NCI-H146 treated with DMSO at 0.1 percent for 48 hours (cell line): ENCODE data around the gene CORO2A.
"Not testable (repeated sequence)": the region's sequence is repeated elsewhere in the genome, so short reads cannot be mapped to it uniquely, and the experiment has no call there.

Experiments
- DNase-seq: peaks from one replicate; lab custom pipeline; 2025; ENCODE audit not compliant: unreplicated experiment; lab: John Stamatoyannopoulos, UW

The CORO2A gene

GRCh38 chr9:98087420-98088354, 104.8 kb downstream of the CORO2A start:
- DNase-seq, result no peak

DNA sequence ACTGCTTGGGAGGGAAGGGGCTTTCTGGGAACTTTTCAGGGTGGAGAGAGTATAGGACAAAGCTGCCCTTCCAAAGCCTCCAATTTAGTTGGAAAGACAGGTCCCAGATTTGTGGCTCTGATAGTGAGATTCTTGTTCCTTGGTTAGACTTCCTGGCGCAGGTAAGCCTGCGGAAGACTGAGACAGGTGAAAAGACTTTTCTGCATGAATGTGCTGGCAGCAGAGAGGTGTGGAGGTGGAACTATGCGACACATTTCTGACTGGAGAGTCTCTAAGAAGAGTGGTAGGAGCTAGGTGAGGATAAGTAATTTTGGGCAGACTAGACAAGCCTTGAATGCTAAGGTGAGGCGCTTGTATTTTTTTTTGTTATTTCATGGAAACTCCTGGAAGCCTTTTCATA, 106.0 kb downstream of the CORO2A start:
- DNase-seq, result no peak

GRCh38 chr9:98085944-98086343, 106.5 kb downstream of the CORO2A start:
- DNase-seq, result no peak

DNA sequence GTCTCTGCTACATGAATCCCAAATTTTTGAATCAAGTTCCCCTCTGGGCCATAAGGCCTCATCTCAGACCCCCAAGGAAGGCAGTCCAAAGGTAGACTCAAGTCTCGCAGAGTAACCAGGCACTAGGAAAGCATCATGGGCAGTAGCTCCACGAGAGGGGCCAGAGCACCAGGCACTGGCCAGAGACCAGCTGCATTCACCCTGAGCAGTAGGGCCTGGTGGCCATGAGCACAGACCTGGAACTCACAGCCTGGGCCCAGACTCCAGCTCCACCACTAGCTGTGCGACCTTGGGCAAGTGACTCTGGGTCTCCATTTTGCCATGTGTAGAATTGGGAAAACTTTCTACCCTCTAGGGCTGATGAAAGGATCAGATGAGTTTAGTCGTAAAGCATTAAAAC, 107.4 kb downstream of the CORO2A start:
- DNase-seq, result no peak

DNA sequence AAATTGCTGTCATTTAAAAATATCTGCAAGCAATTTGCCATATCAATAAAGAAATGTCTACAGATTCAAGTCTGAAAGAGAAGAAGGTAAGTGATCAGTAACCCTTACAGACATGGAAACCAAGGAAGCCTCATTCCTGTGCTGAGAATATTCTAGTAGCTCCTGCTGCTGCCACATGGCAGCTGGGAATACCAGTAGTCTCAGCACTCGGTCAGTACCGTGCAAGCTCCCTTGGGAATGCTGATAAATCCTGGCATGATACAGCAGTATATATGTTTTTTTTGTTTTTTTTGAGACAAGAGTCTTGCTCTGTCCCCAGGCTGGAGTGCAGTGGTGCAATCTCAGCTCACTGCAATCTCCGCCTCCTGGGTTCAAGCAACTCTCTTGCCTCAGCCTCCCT, 108.0 kb downstream of the CORO2A start:
- DNase-seq, result no peak

DNA sequence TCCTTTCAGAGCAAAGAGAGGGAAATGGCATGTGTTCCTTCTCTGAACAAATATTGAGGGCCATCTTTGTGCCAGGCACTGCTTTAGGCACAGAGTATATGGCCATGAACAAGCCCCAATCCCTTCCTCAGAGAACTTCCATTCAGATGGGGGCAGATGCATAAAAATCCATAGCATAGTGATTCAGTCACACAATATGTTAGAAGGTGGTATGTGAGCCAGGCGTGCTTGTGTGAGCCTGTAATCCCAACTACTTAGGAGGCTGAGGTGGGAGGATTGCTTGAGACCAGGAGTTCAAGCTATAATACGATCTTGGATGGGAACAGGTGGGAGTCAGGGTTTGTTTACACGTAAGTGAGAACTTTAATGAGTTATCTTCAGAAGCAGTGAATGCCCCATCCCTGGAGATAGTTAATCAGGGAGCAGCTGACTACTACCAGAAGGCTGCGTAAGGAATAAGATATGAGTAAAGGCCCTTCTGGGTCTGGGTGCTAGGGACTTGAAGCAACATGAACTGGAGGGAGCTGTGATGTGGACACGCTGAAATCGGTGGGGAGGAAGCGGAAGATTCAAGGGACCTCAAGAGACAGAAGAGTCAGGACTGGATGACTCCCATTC, 108.8 kb downstream of the CORO2A start:
- no peak for DNase-seq

- DNase-seq, result no peak
Measured at GRCh38 chr9:98083061-98083501, 109.4 kb downstream of the CORO2A start.

- DNase-seq, result no peak
Measured at GRCh38 chr9:98081477-98082219, 110.8 kb downstream of the CORO2A start.

- DNase-seq, result no peak
Measured at GRCh38 chr9:98080780-98081179, 111.7 kb downstream of the CORO2A start.

DNA sequence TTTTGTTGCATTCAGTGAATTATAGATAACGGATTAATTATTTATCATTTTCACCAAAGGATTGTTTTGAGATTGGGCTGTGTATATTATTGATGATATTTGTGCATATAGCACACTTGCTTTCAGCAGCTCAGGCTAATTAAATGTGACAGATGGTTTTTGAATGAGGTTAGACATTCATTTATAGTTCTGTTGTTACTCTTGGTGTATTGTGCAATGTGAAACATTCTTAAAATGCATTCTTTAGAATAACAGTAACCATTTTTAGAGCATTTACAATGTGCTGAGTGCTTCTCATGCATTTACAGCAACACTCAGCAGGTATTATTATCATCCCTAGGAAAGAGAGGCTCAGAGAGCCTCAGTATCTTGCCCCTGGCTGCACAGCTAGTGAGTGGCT, 112.1 kb downstream of the CORO2A start:
- no peak for DNase-seq

DNA sequence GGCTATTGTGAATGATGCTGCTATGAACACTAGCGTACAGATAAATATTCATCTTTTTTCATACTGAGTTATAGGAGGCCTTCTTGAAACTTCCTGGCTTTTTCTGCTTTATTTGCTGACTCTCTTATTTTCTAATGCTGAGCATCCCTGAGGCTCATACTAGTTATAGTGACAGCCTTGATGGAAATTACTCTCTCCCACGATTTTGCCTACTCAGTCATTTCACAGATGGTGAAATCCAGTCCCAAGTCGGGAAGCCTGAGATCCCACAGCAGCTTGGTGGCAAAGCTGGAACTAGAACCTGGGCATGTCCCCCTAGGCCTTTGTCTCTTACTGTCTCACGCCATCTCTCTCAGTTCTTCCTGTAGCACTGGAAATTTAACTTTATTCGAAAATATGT, 113.5 kb downstream of the CORO2A start:
- DNase-seq, result no peak

DNA sequence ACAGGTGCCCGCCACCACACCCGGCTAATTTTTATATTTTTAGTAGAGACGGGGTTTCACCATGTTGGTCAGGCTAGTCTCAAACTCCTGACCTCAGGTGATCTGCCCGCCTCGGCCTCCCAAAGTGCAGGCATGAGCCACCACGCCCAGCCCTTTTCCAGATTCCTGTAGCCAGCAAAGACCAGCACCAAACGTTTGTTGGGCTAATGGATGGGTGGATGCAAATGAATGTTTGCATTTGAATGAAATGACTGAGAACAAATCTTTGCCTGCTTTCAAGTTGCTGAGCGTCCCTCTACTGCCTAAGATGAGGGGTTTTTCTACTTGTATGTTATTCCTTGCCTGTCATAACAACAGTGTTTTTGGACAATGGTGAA, 115.9 kb downstream of the CORO2A start:
- not testable (repeated sequence) for DNase-seq

GRCh38 chr9:98075332-98075805, 117.1 kb downstream of the CORO2A start:
- no peak for DNase-seq

- DNase-seq, result no peak
Measured at GRCh38 chr9:98074115-98074990, 118.1 kb downstream of the CORO2A start.

DNA sequence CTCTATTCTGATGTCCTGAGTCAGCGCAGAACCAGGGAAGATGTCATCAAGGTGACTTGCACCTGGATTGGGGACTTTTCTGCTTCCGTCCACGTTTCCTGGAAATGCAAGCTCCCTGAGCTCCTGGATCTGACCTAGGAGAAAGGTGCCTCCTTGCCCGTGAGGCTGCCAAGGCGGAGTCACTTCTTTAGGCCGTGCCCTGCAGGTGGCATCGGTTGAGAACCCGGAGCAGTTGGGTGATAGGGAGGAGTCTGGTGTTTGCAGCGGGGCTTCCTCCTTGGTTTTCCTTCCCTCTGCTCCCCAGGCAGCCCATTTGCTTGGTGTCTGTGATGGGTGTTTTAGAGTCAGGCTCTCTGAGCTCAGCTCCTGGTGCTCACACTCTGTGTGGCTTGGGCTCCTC, 120.7 kb downstream of the CORO2A start:
- no peak for DNase-seq
